GM12872 (cell line): Measurements from ENCODE around the gene NR1H2.

Experiments used
- TF ChIP-seq, protein P1 (sequence below): IDR thresholded peaks from 3 replicates; pipeline ENCODE4 v1.5.1; 2011; ENCODE audit warnings: low read depth, mild to moderate bottlenecking, low read length, moderate library complexity; ENCODE audit not compliant: insufficient read depth

NR1H2 gene

DNA sequence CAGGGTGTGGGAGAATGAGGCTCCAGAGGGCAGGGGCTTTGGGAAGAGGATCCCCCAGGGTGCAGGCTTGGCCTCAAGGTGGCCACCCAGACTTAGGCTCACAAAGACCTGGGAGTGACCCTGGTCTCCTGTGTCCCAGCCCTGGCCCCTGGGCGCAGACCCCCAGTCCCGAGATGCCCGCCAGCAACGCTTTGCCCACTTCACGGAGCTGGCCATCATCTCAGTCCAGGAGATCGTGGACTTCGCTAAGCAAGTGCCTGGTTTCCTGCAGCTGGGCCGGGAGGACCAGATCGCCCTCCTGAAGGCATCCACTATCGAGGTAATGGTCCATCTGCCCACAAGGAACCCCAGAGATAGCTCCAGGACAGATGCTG, 2.6 kb downstream of the NR1H2 start:
- TF ChIP-seq, protein P1, sequence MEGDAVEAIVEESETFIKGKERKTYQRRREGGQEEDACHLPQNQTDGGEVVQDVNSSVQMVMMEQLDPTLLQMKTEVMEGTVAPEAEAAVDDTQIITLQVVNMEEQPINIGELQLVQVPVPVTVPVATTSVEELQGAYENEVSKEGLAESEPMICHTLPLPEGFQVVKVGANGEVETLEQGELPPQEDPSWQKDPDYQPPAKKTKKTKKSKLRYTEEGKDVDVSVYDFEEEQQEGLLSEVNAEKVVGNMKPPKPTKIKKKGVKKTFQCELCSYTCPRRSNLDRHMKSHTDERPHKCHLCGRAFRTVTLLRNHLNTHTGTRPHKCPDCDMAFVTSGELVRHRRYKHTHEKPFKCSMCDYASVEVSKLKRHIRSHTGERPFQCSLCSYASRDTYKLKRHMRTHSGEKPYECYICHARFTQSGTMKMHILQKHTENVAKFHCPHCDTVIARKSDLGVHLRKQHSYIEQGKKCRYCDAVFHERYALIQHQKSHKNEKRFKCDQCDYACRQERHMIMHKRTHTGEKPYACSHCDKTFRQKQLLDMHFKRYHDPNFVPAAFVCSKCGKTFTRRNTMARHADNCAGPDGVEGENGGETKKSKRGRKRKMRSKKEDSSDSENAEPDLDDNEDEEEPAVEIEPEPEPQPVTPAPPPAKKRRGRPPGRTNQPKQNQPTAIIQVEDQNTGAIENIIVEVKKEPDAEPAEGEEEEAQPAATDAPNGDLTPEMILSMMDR, result no peak

- TF ChIP-seq, protein P1, result no peak
Measured at GRCh38 chr19:50379602-50380001, 3.3 kb downstream of the NR1H2 start.

GRCh38 chr19:50380137-50380536, 3.9 kb downstream of the NR1H2 start:
- TF ChIP-seq, protein P1, result no peak

- TF ChIP-seq, protein P1, result no peak
Measured at GRCh38 chr19:50380751-50381151, 4.5 kb downstream of the NR1H2 start.

- TF ChIP-seq, protein P1, result no peak
Measured at GRCh38 chr19:50381881-50382729, 5.8 kb downstream of the NR1H2 start.

GRCh38 chr19:50383001-50383851, 7.0 kb downstream of the NR1H2 start:
- TF ChIP-seq, protein P1, result no peak

DNA sequence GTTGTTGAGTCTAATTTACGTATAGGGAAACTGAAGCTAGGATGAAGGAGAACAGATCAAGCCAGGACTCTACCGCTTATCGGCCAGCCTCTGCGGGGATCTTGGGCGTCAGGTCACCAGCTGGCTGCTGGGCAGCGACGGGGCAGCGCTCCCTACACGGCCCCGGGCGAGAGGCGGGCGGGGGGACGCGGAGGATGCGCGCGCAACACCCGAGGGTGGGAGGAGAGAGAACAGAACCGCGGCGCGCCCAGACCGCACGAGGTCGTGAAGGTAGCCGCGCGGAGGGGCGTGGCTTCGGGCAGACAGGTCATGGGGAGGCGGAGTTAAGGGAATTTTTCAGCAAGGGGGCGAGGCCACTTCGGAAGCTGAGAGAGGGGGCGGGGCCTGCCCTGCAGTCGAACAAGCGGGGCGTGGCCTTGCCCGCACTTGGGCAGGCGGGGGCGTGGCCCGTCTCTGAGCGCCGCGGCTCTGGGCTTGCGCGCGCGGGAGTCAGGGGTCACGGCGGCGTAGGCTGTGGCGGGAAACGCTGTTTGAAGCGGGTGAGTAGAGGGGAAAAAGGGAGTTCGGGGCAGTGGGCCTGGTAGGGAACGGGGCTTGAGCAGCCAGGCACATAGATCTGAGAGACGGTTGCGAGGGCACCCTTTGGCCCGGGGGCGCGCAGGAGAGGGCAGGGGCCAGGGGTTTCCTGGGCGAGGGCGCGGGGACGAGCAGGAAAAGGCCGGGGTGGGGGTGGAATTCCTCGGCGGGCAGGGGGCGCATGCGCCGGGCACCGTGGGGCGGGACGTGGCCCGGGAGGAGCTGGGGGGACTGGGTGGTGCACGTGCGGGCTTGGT, 7.8 kb downstream of the NR1H2 start, which contains the start of gene POLD1:
TSS of gene POLD1 (plus strand) at position 496 of the 833 bp plus-strand sequence. CDS start 14,505 bp downstream, outside the sequence.
- TF ChIP-seq, protein P1, result no peak
